WTC11 (cell line): ENCODE measurements around the gene PURA. TPM values are rescaled to one million over a fixed set of nuclear protein-coding genes. Genes with fewer than 3 reads are reported as not detected.

ENCODE experiments used
- ATAC-seq: fragments of 200-7000 bp; cut with Tn5 transposase; 2 replicates; pipeline ENCODE4 v1.10.0; 2021; ENCODE audit warnings: mild to moderate bottlenecking, moderate library complexity
- CTCF ChIA-PET: fragments of 300-600 bp; sonication (Branson Sonifier 250); formaldehyde crosslinking; loops from one replicate; lab custom pipeline; 2021; ENCODE audit warnings: antibody characterized with exemption; lab: Charles Lee
- POLR2A ChIA-PET: fragments of 350-600 bp; sonication (Branson Sonifier 250); formaldehyde crosslinking; loops from one replicate; lab custom pipeline; 2021; ENCODE audit warnings: antibody characterized with exemption; lab: Charles Lee
- DNase-seq: peaks from one replicate; pipeline ENCODE4 v3.0.0; 2021; ENCODE audit warnings: low spot score
- H3K27ac Mint-ChIP-seq: 2 replicates; pipeline ENCODE4 v1.8.0; 2021; ENCODE audit warnings: mixed read lengths
- H3K27me3 Mint-ChIP-seq: 2 replicates; pipeline ENCODE4 v1.8.0; 2021; ENCODE audit warnings: low read depth, mild to moderate bottlenecking, moderate library complexity, mixed read lengths
- H3K36me3 Mint-ChIP-seq: 2 replicates; pipeline ENCODE4 v1.8.0; 2021; ENCODE audit warnings: mixed read lengths
- H3K4me1 Mint-ChIP-seq: 2 replicates; pipeline ENCODE4 v1.8.0; 2022; ENCODE audit warnings: mixed read lengths
- H3K4me3 Mint-ChIP-seq: 2 replicates; pipeline ENCODE4 v1.8.0; 2021; ENCODE audit warnings: mild to moderate bottlenecking, moderate library complexity, mixed read lengths
- H3K9me3 Mint-ChIP-seq: 2 replicates; pipeline ENCODE4 v1.8.0; 2021; ENCODE audit warnings: mixed read lengths
- ATF3 ChIP-seq: sonication (generic); formaldehyde crosslinking; conservative IDR thresholded peaks from 2 replicates; pipeline ENCODE4 v1.8.1; 2022; ENCODE audit warnings: mild to moderate bottlenecking, missing genetic modification reagents
- E2F5 ChIP-seq: sonication (generic); formaldehyde crosslinking; IDR thresholded peaks from 2 replicates; pipeline ENCODE4 v1.8.1; 2022; ENCODE audit warnings: mild to moderate bottlenecking, moderate library complexity, missing genetic modification reagents
- EMX1 ChIP-seq: fragments of 250-450 bp; sonication (Bioruptor Pico); IDR thresholded peaks from 2 replicates; pipeline ENCODE4 v1.8.0; 2021; ENCODE audit warnings: mild to moderate bottlenecking
- FOXP4 ChIP-seq: sonication (generic); formaldehyde crosslinking; IDR thresholded peaks from 2 replicates; pipeline ENCODE4 v1.8.0; 2022; ENCODE audit warnings: mild to moderate bottlenecking, missing genetic modification reagents
- GTF2I ChIP-seq: fragments of 250-450 bp; sonication (Bioruptor Pico); conservative IDR thresholded peaks from 2 replicates; pipeline ENCODE4 v1.4.0; 2021; ENCODE audit warnings: mild to moderate bottlenecking
- HMGA2 ChIP-seq: fragments of 250-450 bp; sonication (Bioruptor Pico); IDR thresholded peaks from 2 replicates; pipeline ENCODE4 v1.4.0; 2021; ENCODE audit warnings: mild to moderate bottlenecking, moderate library complexity
- JUN ChIP-seq: sonication (generic); formaldehyde crosslinking; IDR thresholded peaks from 2 replicates; pipeline ENCODE4 v1.8.0; 2023; ENCODE audit warnings: mild to moderate bottlenecking, missing genetic modification reagents
- MXD4 ChIP-seq: fragments of 250-450 bp; sonication (Bioruptor Pico); IDR thresholded peaks from 2 replicates; pipeline ENCODE4 v1.8.0; 2021; ENCODE audit warnings: mild to moderate bottlenecking, moderate library complexity, borderline replicate concordance
- OVOL2 ChIP-seq: fragments of 250-450 bp; sonication (Bioruptor Pico); IDR thresholded peaks from 2 replicates; pipeline ENCODE4 v1.9.0; 2021; ENCODE audit warnings: mild to moderate bottlenecking, borderline replicate concordance
- TCF7 ChIP-seq: sonication (generic); formaldehyde crosslinking; IDR thresholded peaks from 2 replicates; pipeline ENCODE4 v1.8.0; 2022; ENCODE audit warnings: mild to moderate bottlenecking, low read depth, missing genetic modification reagents, moderate library complexity
- TEAD4 ChIP-seq: sonication (generic); formaldehyde crosslinking; IDR thresholded peaks from 2 replicates; pipeline ENCODE4 v1.8.0; 2022; ENCODE audit warnings: mild to moderate bottlenecking, missing genetic modification reagents
- USF2 ChIP-seq: sonication (generic); formaldehyde crosslinking; IDR thresholded peaks from 2 replicates; pipeline ENCODE4 v1.8.1; 2023; ENCODE audit warnings: mild to moderate bottlenecking, missing genetic modification reagents, moderate library complexity
- ZMAT4 ChIP-seq: fragments of 250-450 bp; sonication (Bioruptor Pico); IDR thresholded peaks from 2 replicates; pipeline ENCODE4 v1.9.0; 2021; ENCODE audit warnings: mild to moderate bottlenecking
- ZNF121 ChIP-seq: sonication (generic); formaldehyde crosslinking; IDR thresholded peaks from 2 replicates; pipeline ENCODE4 v1.8.0; 2023; ENCODE audit warnings: missing genetic modification reagents
- ZNF281 ChIP-seq: sonication (generic); formaldehyde crosslinking; IDR thresholded peaks from 2 replicates; pipeline ENCODE4 v1.8.0; 2023; ENCODE audit warnings: mild to moderate bottlenecking, missing genetic modification reagents
- ZNF416 ChIP-seq: fragments of 250-450 bp; sonication (Bioruptor Pico); IDR thresholded peaks from 2 replicates; pipeline ENCODE4 v1.9.0; 2021; ENCODE audit warnings: mild to moderate bottlenecking, inconsistent platforms
- total RNA-seq: library from RNA; stranded (reverse); gene quantifications from 3 replicates; pipeline ENCODE4 v1.2.3, GENCODE V29; 2021
- TF ChIP-seq, protein P1 (sequence below): sonication (generic); formaldehyde crosslinking; IDR thresholded peaks from 2 replicates; pipeline ENCODE4 v1.8.1; 2022; ENCODE audit warnings: low read depth, missing genetic modification reagents, borderline replicate concordance
- TF ChIP-seq, protein P2 (sequence below): sonication (generic); formaldehyde crosslinking; IDR thresholded peaks from 2 replicates; pipeline ENCODE4 v1.8.1; 2023; ENCODE audit warnings: mild to moderate bottlenecking, missing genetic modification reagents
- TF ChIP-seq, protein P3 (sequence below): sonication (generic); formaldehyde crosslinking; IDR thresholded peaks from 2 replicates; pipeline ENCODE4 v1.8.0; 2022; ENCODE audit warnings: mild to moderate bottlenecking, missing genetic modification reagents

The PURA gene
- total RNA-seq, 1 experiment from 2014 or later: 9.0 TPM

DNA sequence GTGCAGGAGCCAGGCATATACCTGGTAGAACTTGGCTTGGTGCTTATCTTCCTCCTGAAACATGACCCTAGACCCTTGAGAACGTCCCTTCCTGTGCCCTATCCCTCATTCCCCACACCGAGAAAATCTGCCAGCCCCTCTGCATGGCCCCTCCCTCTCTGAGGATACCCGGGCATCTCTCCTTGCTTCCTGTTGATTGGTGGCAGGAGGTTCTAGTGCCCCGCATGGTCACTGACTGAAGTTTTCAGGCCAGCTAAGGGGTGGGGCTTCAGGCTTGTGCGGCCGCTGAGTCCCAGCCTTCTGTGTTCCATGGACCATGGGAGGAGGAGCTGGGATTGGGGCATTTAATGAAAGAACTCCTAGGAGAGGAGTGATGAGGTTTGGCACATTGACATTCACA, 34.6 kb downstream of the PURA start (continued):
- TF ChIP-seq, protein P1, sequence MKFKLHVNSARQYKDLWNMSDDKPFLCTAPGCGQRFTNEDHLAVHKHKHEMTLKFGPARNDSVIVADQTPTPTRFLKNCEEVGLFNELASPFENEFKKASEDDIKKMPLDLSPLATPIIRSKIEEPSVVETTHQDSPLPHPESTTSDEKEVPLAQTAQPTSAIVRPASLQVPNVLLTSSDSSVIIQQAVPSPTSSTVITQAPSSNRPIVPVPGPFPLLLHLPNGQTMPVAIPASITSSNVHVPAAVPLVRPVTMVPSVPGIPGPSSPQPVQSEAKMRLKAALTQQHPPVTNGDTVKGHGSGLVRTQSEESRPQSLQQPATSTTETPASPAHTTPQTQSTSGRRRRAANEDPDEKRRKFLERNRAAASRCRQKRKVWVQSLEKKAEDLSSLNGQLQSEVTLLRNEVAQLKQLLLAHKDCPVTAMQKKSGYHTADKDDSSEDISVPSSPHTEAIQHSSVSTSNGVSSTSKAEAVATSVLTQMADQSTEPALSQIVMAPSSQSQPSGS: no peak
- TF ChIP-seq GTF2I (CRISPR knock-in tag) (no peak), OVOL2 (CRISPR knock-in tag) (no peak), FOXP4 (CRISPR knock-in tag) (no peak), TEAD4 (CRISPR knock-in tag) (no peak), ZNF281 (no peak)

DNA sequence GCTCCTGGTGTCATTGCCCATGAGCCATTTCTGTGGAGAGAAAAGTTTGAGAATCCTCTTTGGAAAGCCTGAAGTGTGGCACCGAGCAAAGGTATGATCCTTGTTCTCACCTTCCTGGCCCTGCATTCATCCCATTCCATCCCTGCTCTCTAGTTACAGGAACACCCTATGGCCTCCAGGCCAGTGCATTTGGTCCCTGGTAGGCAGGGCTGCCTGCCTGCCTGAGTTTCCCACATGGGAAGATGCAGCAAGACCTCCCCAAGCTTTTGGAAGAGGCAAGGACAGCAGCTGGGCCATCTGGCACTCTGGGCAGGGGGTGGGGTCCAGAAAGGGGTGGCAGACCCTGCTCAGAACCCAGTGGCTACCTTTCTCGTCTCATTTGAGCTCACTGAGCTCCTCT, 36.3 kb downstream of the PURA start:
- CTCF ChIA-PET: no interaction called here
- H3K36me3 Mint-ChIP-seq: no peaks in the 10 kb centered on the region
- peaks cover 41% of the 10 kb centered on the region for H3K4me1 Mint-ChIP-seq
- TF ChIP-seq ZMAT4 (CRISPR knock-in tag) (no peak), USF2 (CRISPR knock-in tag) (no peak), HMGA2 (CRISPR knock-in tag) (no peak)
- TF ChIP-seq, all 79 proteins: peak for 0
- Mint-ChIP-seq H3K9me3 (no peaks in the 10 kb centered on the region), H3K4me3 (no peak overlapping the region), H3K27ac (no peak overlapping the region), H3K27me3 (peaks cover 50% of the 10 kb centered on the region)
- POLR2A ChIA-PET: no interaction called here
- DNase-seq: no peak
- ATAC-seq: no peak

DNA sequence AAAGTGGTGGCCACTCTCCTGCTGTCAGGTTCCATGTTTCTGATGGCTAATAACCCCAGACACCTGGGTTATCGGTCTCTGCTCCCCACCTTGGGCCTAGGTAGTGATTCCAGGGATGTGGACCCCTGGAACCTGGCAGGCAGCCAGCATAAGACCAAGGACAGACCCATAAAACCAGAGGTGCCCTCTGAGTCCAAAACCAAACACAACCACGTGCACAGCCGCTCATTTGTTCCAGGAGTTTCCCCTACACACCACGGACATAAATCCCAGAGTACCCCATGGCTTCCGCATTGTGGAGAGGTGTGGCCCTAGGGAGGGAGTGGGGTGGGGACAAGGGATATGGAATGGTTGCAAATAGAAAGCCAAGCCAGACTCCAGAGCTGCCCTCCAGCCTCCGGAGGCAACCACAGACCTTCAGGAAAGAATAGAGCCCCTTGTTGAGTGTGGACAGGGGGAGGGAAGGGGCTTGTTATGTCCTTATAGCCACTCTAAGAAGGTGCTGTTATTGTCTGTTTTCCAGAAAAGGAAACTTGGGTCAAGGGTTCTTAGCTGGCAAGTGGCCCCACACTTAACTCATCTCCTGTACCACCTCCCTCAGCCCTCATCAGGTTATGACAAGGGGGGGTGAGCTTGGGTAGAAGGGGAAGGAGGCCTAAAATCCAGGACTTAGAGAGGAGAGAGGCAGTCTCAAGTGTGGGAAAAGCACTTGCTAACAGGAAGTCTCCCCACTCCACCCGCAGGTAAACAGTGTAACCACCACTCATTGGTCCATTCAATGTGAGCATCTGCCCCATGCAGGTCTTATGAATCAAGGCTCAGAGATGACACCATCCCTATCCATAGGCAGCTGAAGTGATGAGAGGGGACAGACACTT, 37.5 kb downstream of the PURA start:
- ChIA-PET POLR2A (no interaction called here), CTCF (interaction anchor here (0.6 to 8.7 kb wide), 6 partner anchors 7 to 93 kb away, joined by 3 to 92 read pairs (median 4); no protein-coding TSS in a partner anchor)
- Mint-ChIP-seq H3K36me3 (no peaks in the 10 kb centered on the region), H3K4me1 (peaks cover 40% of the 10 kb centered on the region), H3K27ac (no peak overlapping the region; the same call in 1 of the 2 replicates), H3K4me3 (no peak overlapping the region), H3K27me3 (peaks cover 38% of the 10 kb centered on the region), H3K9me3 (no peaks in the 10 kb centered on the region)
- ATAC-seq (no peak), DNase-seq (no peak)
- TF ChIP-seq USF2 (CRISPR knock-in tag) (no peak), TCF7 (CRISPR knock-in tag) (no peak), ZNF416 (CRISPR knock-in tag) (no peak), E2F5 (CRISPR knock-in tag) (no peak), ZNF121 (CRISPR knock-in tag) (no peak), EMX1 (no peak), ATF3 (CRISPR knock-in tag) (no peak), MXD4 (CRISPR knock-in tag) (no peak), JUN (no peak)
- TF ChIP-seq, protein P2, sequence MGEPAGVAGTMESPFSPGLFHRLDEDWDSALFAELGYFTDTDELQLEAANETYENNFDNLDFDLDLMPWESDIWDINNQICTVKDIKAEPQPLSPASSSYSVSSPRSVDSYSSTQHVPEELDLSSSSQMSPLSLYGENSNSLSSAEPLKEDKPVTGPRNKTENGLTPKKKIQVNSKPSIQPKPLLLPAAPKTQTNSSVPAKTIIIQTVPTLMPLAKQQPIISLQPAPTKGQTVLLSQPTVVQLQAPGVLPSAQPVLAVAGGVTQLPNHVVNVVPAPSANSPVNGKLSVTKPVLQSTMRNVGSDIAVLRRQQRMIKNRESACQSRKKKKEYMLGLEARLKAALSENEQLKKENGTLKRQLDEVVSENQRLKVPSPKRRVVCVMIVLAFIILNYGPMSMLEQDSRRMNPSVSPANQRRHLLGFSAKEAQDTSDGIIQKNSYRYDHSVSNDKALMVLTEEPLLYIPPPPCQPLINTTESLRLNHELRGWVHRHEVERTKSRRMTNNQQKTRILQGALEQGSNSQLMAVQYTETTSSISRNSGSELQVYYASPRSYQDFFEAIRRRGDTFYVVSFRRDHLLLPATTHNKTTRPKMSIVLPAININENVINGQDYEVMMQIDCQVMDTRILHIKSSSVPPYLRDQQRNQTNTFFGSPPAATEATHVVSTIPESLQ (CRISPR knock-in tag): no peak
- TF ChIP-seq, protein P3, sequence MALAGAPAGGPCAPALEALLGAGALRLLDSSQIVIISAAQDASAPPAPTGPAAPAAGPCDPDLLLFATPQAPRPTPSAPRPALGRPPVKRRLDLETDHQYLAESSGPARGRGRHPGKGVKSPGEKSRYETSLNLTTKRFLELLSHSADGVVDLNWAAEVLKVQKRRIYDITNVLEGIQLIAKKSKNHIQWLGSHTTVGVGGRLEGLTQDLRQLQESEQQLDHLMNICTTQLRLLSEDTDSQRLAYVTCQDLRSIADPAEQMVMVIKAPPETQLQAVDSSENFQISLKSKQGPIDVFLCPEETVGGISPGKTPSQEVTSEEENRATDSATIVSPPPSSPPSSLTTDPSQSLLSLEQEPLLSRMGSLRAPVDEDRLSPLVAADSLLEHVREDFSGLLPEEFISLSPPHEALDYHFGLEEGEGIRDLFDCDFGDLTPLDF (CRISPR knock-in tag): no peak
